Thyroid gland (tissue), 4 donors: ENCODE data around the gene KISS1R.

Source experiments
- POLR2A ChIP-seq, 2 donors: fragments of 450-650 bp; IDR thresholded peaks; one replicate each; pipeline ENCODE4 v1.6.1; 2017; ENCODE audit warnings: antibody characterized with exemption in 2 of 2, mild to moderate bottlenecking in 2 of 2, moderate library complexity in 1 of 2
- TF ChIP-seq, protein P1 (sequence below), 6 experiments: fragments of 200-600 bp in 3 of 6; fragments of 450-650 bp in 3 of 6; sonication (generic) in 3 of 6; IDR thresholded peaks; one replicate each; pipeline ENCODE4 v1.5.1; 2016 to 2019; ENCODE audit warnings: antibody characterized with exemption in 6 of 6, mild to moderate bottlenecking in 2 of 6, inconsistent platforms in 1 of 6, moderate library complexity in 1 of 6

GRCh38 chr19:912181-913079 lies 4.7 kb upstream of the KISS1R start:
- TF ChIP-seq, protein P1, sequence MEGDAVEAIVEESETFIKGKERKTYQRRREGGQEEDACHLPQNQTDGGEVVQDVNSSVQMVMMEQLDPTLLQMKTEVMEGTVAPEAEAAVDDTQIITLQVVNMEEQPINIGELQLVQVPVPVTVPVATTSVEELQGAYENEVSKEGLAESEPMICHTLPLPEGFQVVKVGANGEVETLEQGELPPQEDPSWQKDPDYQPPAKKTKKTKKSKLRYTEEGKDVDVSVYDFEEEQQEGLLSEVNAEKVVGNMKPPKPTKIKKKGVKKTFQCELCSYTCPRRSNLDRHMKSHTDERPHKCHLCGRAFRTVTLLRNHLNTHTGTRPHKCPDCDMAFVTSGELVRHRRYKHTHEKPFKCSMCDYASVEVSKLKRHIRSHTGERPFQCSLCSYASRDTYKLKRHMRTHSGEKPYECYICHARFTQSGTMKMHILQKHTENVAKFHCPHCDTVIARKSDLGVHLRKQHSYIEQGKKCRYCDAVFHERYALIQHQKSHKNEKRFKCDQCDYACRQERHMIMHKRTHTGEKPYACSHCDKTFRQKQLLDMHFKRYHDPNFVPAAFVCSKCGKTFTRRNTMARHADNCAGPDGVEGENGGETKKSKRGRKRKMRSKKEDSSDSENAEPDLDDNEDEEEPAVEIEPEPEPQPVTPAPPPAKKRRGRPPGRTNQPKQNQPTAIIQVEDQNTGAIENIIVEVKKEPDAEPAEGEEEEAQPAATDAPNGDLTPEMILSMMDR (IDR thresholded peaks at IDR 0.05): no peak
- no peak for TF ChIP-seq POLR2A (IDR thresholded peaks at IDR 0.05)
